ENCODE results near the gene PSMA6. TPM values are rescaled to one million over a fixed set of nuclear protein-coding genes. Genes with fewer than 3 reads are reported as not detected.

The PSMA6 gene
- total and polyA plus RNA-seq, 2 of the 13 experiments (the other 11 are each of a cell fraction or from before 2014, with no cell fraction given): 525 to 1,109 TPM

GRCh38 chr14:35366056-35366451 lies 73.9 kb downstream of the PSMA6 start:
- FAIRE-seq (no peak), DNase-seq (ENCODE audit: low spot score) (no peak), ATAC-seq (peak; percentile 2)
- POLR2A ChIA-PET: interaction anchor here (0.5 to 3.9 kb wide), 16 partner anchors 9 to 383 kb away, joined by 3 to 82 read pairs (median 16); partner anchors contain the start of genes NFKBIA, PSMA6 and SRP54
- no peak overlapping the region for H2AFZ ChIP-seq (ENCODE audit: low read length)
- no TSS peak for BruUV-seq (replicated peaks)
- intact Hi-C loops (cut with micrococcal nuclease; ENCODE audit: unreplicated experiment): loop anchor here (5.0 kb wide), 1 partner anchor 36 kb away; the partner anchor contains the start of gene NFKBIA
- no peak overlapping the region for H3K27ac ChIP-seq (ENCODE audit: extremely low read length, insufficient read depth, low read length)
- H3K79me2 ChIP-seq (ENCODE audit: insufficient read depth, low read length): no peaks in the 10 kb centered on the region
- H3K36me3 ChIP-seq (replicated peaks in 1 of 2; ENCODE audit: control insufficient read depth in 1 of 2, insufficient read depth in 2 of 2, low read length in 2 of 2): no peaks in the 10 kb centered on the region
- peak overlapping the region in 1 of 3 experiments; percentile 4; a peak in 1 of 6 replicates for H3K4me3 ChIP-seq (replicated peaks in 1 of 3; ENCODE audit: insufficient read depth in 1 of 3, low read depth in 2 of 3, low read length in 3 of 3)
- peaks cover 6% of the 10 kb centered on the region for H3K9me3 ChIP-seq (ENCODE audit: low read length)
- CTCF ChIA-PET (ENCODE audit: low intra/inter-chr PET ratio, low total read pairs): no interaction called here
- no peaks in the 10 kb centered on the region for H4K20me1 ChIP-seq (ENCODE audit: insufficient read depth, low read length)
- H3K9ac ChIP-seq (ENCODE audit: insufficient read depth, low read depth, low read length): no peak overlapping the region
- peaks cover 61% of the 10 kb centered on the region for H3K4me1 ChIP-seq (ENCODE audit: insufficient read depth, low read length)
- 73% methylated on average over 12 of the region's 12 CpGs for WGBS (ENCODE audit: low lambda C conversion rate)
- H3K27me3 ChIP-seq (ENCODE audit: control insufficient read depth in 1 of 2, insufficient read depth in 2 of 2, low read length in 2 of 2): 0 out of 5 replicates have a peak, but pooled peaks cover 0 to 6% of the 10 kb centered on the region in 2 experiments
- peak overlapping the region; percentile 66 for H3K4me2 ChIP-seq (ENCODE audit: low read depth, low read length)
- in situ Hi-C loops (cut with HindIII; ENCODE audit: extremely low pct_ligation_motif_present, low pct_unique_long_range_greater_than_20kb): no loop called here
- TF ChIP-seq MYC (CRISPR knock-in tag; IDR thresholded peaks at IDR 0.05; ENCODE audit: borderline replicate concordance): no peak
- TF ChIP-seq ZC3H13 (CRISPR knock-in tag; IDR thresholded peaks at IDR 0.05): no peak
- no peak for TF ChIP-seq TRIM22 (IDR thresholded peaks at IDR 0.05)
- no peak for TF ChIP-seq ZNF589 (CRISPR knock-in tag; conservative IDR thresholded peaks at IDR 0.05)
- no peak for TF ChIP-seq ZSCAN5A (CRISPR knock-in tag; IDR thresholded peaks at IDR 0.05; ENCODE audit: borderline replicate concordance)
- no peak for TF ChIP-seq ZNF607 (CRISPR knock-in tag; IDR thresholded peaks at IDR 0.05; ENCODE audit: borderline replicate concordance)
- peak; percentile 78; the same call in 1 of the 2 replicates for TF ChIP-seq DNMT1 (CRISPR knock-in tag; IDR thresholded peaks at IDR 0.05)
- TF ChIP-seq PHF5A (CRISPR knock-in tag; IDR thresholded peaks at IDR 0.05; ENCODE audit: low read depth, unreplicated experiment): no peak
- TF ChIP-seq ZNF614 (CRISPR knock-in tag; IDR thresholded peaks at IDR 0.05; ENCODE audit: borderline replicate concordance): no peak
- no peak for TF ChIP-seq CHD4 (IDR thresholded peaks at IDR 0.05; ENCODE audit: borderline replicate concordance, low read length)
- TF ChIP-seq YEATS2 (CRISPR knock-in tag; IDR thresholded peaks at IDR 0.05; ENCODE audit: borderline replicate concordance): no peak
- TF ChIP-seq HDAC2 (CRISPR knock-in tag; IDR thresholded peaks at IDR 0.05): no peak
- no peak for TF ChIP-seq IKZF1 (IDR thresholded peaks at IDR 0.05)
- TF ChIP-seq ZFP1 (CRISPR knock-in tag; IDR thresholded peaks at IDR 0.05): no peak
- no peak for TF ChIP-seq ZNF446 (CRISPR knock-in tag; IDR thresholded peaks at IDR 0.05)
- TF ChIP-seq ZKSCAN5 (CRISPR knock-in tag; IDR thresholded peaks at IDR 0.05): no peak
- 0 out of 2 replicates have a peak, but pooled peaks have one; percentile 6 for TF ChIP-seq ZNF512B (CRISPR knock-in tag; IDR thresholded peaks at IDR 0.05; ENCODE audit: borderline replicate concordance)
- no peak for TF ChIP-seq ZBTB14 (CRISPR knock-in tag; IDR thresholded peaks at IDR 0.05)
